Activated T-cell treated with anti-CD3 and anti-CD28 coated beads, Interleukin-2, amount 50 U/mL, for 24 hours (primary cell): ENCODE data around the gene ENO3.

Source experiments
- DNase-seq: peaks from one replicate; pipeline ENCODE4 v3.0.0-alpha.2; 2020
- H3K27ac Mint-ChIP-seq: 2 replicates; pipeline ENCODE4 v1.8.0; 2020; ENCODE audit warnings: mild to moderate bottlenecking, mixed read lengths
- H3K27me3 Mint-ChIP-seq: 2 replicates; pipeline ENCODE4 v1.8.0; 2020; ENCODE audit warnings: mixed read lengths
- H3K36me3 Mint-ChIP-seq: 2 replicates; pipeline ENCODE4 v1.8.0; 2020; ENCODE audit warnings: low read depth, mixed read lengths
- H3K4me1 Mint-ChIP-seq: 2 replicates; pipeline ENCODE4 v1.8.0; 2020; ENCODE audit warnings: low read depth, mixed read lengths
- H3K4me3 Mint-ChIP-seq: 2 replicates; pipeline ENCODE4 v1.8.0; 2020; ENCODE audit warnings: mild to moderate bottlenecking, moderate library complexity, mixed read lengths
- H3K9me3 Mint-ChIP-seq: 2 replicates; pipeline ENCODE4 v1.8.0; 2020; ENCODE audit warnings: mixed read lengths

The ENO3 gene

GRCh38 chr17:4994081-4994595 is 43.2 kb downstream of the ENO3 start:
- no peak for DNase-seq
- H3K4me3 Mint-ChIP-seq, result no peak overlapping the region
- H3K4me1 Mint-ChIP-seq, result peaks cover 32% of the 10 kb centered on the region
- no peaks in the 10 kb centered on the region for H3K9me3 Mint-ChIP-seq
- peaks cover 22% of the 10 kb centered on the region for H3K36me3 Mint-ChIP-seq
- H3K27me3 Mint-ChIP-seq, result no peaks in the 10 kb centered on the region
- no peak overlapping the region for H3K27ac Mint-ChIP-seq

GRCh38 chr17:4997302-4998026 is 46.5 kb downstream of the ENO3 start, which contains the start of the genes INCA1 and KIF1C:
Gene INCA1 (minus strand): TSS chr17:4997522. CDS start chr17:4994437, 3,085 bp downstream.
Gene KIF1C (plus strand): TSS chr17:4997950. CDS start chr17:5000247, 2,297 bp downstream.
- Mint-ChIP-seq H3K4me3 (peak within 1 kb of the TSS; percentile 83), H3K27ac (peak within 1 kb of the TSS; percentile 90), H3K36me3 (peaks cover 26% of the 10 kb centered on the region), H3K4me1 (peaks cover 23% of the 10 kb centered on the region), H3K9me3 (no peaks in the 10 kb centered on the region), H3K27me3 (no peaks in the 10 kb centered on the region)
- peak; percentile 96 for DNase-seq

DNA sequence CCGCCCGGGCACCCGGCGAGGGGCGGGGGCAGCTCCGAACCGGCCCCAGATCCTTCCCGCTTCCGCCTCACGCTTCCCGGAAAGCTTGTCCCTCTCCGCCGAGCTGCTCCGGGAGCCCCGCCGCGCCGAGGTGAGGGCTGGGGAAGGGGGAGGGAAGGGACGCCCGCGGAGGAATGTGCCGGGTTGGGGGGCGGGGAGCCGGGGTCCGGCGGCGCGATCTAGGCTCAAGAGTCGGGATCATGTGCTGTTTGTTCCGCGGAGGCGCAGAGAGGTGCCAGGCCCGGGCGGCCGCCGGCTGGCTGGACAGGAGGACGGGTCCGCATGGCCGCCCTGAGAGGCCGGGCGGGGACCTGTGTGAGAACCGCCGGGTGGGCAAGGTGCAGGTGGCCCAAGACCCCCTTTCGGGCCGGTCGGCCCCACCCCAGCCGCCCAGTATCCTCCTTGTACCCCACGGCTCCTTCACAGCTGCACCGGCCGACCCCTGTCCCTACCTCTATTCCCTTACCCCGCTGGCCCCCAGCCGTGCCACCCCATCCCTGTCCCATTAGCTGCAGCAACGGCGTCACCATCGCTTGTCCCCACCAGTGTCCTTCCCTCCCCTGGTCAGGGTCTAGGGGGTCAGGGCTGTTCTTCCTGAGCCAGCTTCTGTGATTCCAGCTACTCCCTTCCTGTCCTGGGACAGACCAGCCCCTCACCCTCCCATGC is 47.3 kb downstream of the ENO3 start:
- Mint-ChIP-seq H3K4me3 (peak overlapping the region; percentile 83), H3K27ac (peak overlapping the region; percentile 76), H3K36me3 (peaks cover 33% of the 10 kb centered on the region), H3K27me3 (no peaks in the 10 kb centered on the region), H3K4me1 (peaks cover 23% of the 10 kb centered on the region), H3K9me3 (no peaks in the 10 kb centered on the region)
- no peak for DNase-seq

DNA sequence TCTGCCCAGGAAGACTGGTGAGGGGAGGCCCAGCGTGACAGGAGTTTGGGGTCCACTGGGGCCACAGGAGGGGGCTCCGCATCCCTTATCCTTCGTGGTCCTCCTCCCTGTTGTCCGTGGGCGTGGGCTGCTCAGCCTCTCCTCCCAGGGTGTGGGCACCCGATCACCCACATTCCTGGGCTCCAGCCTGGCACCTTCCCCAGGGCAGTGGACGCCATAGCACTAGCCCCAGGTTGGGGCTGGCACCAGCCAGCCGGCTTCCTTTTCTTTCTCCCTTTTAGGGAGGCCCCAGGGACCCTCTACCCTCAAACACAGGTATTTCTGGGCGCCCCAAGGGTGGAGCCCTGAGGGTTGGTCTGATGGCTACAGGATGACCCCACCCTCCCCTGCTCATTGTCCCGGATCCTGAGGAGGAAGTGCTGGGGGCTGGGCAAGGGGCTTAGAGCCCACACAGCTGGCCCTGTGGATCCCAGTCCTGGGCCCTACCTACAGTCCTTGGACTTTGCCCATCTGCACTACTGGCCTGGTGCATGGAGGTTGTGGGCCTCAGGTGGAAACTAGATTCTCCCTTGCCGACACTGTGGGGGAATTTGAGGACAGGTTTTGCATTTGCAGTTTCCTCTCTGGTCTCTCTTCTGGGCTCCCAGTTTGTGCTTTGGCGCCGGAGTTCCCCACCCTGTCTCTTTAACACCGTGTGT is 48.0 kb downstream of the ENO3 start:
- peak; percentile 41 for DNase-seq
- Mint-ChIP-seq H3K36me3 (peaks cover 40% of the 10 kb centered on the region), H3K4me1 (peaks cover 23% of the 10 kb centered on the region), H3K27ac (peak overlapping the region; percentile 76), H3K27me3 (no peaks in the 10 kb centered on the region), H3K9me3 (no peaks in the 10 kb centered on the region), H3K4me3 (peak overlapping the region; percentile 83)

GRCh38 chr17:4999430-5000093 is 48.6 kb downstream of the ENO3 start:
- no peak for DNase-seq
- Mint-ChIP-seq H3K4me3 (peak overlapping the region; percentile 83), H3K27ac (peak overlapping the region; percentile 76), H3K36me3 (peaks cover 47% of the 10 kb centered on the region), H3K4me1 (peaks cover 23% of the 10 kb centered on the region), H3K27me3 (no peaks in the 10 kb centered on the region), H3K9me3 (no peaks in the 10 kb centered on the region)

DNA sequence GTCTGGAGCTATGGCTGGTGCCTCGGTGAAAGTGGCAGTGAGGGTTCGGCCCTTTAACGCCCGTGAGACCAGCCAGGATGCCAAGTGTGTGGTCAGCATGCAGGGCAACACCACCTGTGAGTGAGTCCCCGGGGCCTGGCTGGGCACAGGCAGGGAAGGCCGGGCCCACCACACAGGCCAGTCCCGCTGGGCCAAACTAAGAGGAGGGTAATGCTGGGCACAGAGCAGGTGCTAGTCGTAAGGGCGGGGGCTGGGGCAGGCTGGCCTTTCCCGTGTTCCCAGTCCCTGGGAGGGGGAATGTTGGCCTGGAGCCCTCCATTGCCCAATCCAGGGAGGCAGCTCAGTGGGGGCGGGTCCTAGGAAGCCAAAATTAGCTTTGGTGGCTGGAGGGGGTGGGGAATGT is 49.3 kb downstream of the ENO3 start:
- peak overlapping the region; percentile 22 for H3K27ac Mint-ChIP-seq
- no peaks in the 10 kb centered on the region for H3K27me3 Mint-ChIP-seq
- peaks cover 54% of the 10 kb centered on the region for H3K36me3 Mint-ChIP-seq
- H3K9me3 Mint-ChIP-seq, result no peaks in the 10 kb centered on the region
- peaks cover 20% of the 10 kb centered on the region for H3K4me1 Mint-ChIP-seq
- no peak for DNase-seq
- no peak overlapping the region for H3K4me3 Mint-ChIP-seq

GRCh38 chr17:5002121-5002788 is 51.3 kb downstream of the ENO3 start:
- DNase-seq, result no peak
- Mint-ChIP-seq H3K27ac (no peak overlapping the region), H3K27me3 (no peaks in the 10 kb centered on the region), H3K4me3 (no peak overlapping the region), H3K36me3 (peaks cover 71% of the 10 kb centered on the region), H3K9me3 (no peaks in the 10 kb centered on the region), H3K4me1 (peaks cover 15% of the 10 kb centered on the region)

- H3K27me3 Mint-ChIP-seq, result no peaks in the 10 kb centered on the region
- H3K4me1 Mint-ChIP-seq, result peaks cover 15% of the 10 kb centered on the region
- H3K27ac Mint-ChIP-seq, result no peak overlapping the region
- no peak overlapping the region for H3K4me3 Mint-ChIP-seq
- H3K9me3 Mint-ChIP-seq, result no peaks in the 10 kb centered on the region
- peaks cover 82% of the 10 kb centered on the region for H3K36me3 Mint-ChIP-seq
- no peak for DNase-seq
Observed at GRCh38 chr17:5003214-5003867, 52.4 kb downstream of the ENO3 start.
